Tibial artery (tissue), 4 donors: ENCODE results near the gene ROCK2.
"Not testable (repeated sequence)": the region's sequence is repeated elsewhere in the genome, so short reads cannot be mapped to it uniquely, and the experiment has no call there.

ENCODE experiments used
- DNase-seq, 2 donors: peaks; one replicate each; pipeline ENCODE4 v3.0.0-alpha.2; 2019
- H3K27ac ChIP-seq, 2 donors: fragments of 200-600 bp; sonication (generic) in 1 of 2; 1 replicate in 1 of 2; 2 replicates in 1 of 2; pipeline ENCODE4 v1.5.1; 2018 to 2019; ENCODE audit warnings: mild to moderate bottlenecking in 1 of 2
- H3K27me3 ChIP-seq, 2 donors: fragments of 200-600 bp; sonication (generic) in 1 of 2; one replicate each; pipeline versions ENCODE4 v1.5.1 to v1.6.0; 2016 to 2019
- H3K36me3 ChIP-seq, 3 donors: fragments of 200-600 bp; sonication (generic) in 2 of 3; one replicate each; pipeline ENCODE4 v1.5.1; 2016 to 2019; ENCODE audit warnings: mild to moderate bottlenecking in 2 of 3
- H3K4me1 ChIP-seq, 4 donors: fragments of 200-600 bp; sonication (generic) in 2 of 4; 1 replicate in 3 of 4; 2 replicates in 1 of 4; pipeline ENCODE4 v1.5.1; 2016 to 2019
- H3K4me3 ChIP-seq, 2 donors: fragments of 200-600 bp; sonication (generic) in 1 of 2; 1 replicate in 1 of 2; 2 replicates in 1 of 2; pipeline ENCODE4 v1.5.1; 2018 to 2019; ENCODE audit warnings: mild to moderate bottlenecking in 2 of 2
- H3K9me3 ChIP-seq, 3 donors: fragments of 200-600 bp; sonication (generic) in 1 of 3; one replicate each; pipeline ENCODE4 v1.5.1; 2016 to 2019
- intact Hi-C: fragments of 100-400 bp; cut with DNase I; formaldehyde crosslinking; loops from one replicate; pipeline ENCODE4 v1.15.0; 2023; ENCODE audit warnings: low total_unique reads
- TF ChIP-seq, protein P1 (sequence below), 2 experiments: fragments of 200-600 bp in 1 of 2; fragments of 450-650 bp in 1 of 2; IDR thresholded peaks; one replicate each; pipeline ENCODE4 v1.5.1; 2017 to 2019; ENCODE audit warnings: antibody characterized with exemption in 2 of 2, mild to moderate bottlenecking in 1 of 2, moderate library complexity in 1 of 2

The ROCK2 gene

DNA sequence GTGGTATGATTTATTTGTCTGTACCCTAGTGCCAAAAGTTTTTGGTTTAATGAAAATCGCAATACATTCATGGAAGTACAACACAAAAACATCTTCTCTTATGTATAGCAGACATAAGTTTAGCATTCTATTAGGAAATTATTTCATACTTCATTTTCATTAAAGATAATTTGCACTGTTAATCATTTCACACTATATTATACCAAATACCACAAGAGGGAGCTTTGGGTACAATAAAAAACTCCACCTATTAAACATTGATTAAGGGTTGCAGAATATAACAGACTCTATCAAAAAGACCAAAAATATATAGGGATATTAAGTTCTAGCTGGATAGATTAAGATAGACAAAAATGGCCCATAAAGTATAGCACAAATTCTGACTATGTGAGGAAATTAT lies 110.1 kb downstream of the ROCK2 start:
- DNase-seq = no peak
- Histone ChIP-seq H3K27me3 (no peaks in the 10 kb centered on the region), H3K4me1 (peaks cover 0 to 37% (median 0%) of the 10 kb centered on the region in 4 donors), H3K4me3 (no peak overlapping the region), H3K36me3 (no peaks in the 10 kb centered on the region), H3K9me3 (no peaks in the 10 kb centered on the region), H3K27ac (no peak overlapping the region)
- intact Hi-C loops = loop anchor here (5.0 kb wide), 1 partner anchor 178 kb away; no protein-coding TSS in a partner anchor
- TF ChIP-seq, protein P1, sequence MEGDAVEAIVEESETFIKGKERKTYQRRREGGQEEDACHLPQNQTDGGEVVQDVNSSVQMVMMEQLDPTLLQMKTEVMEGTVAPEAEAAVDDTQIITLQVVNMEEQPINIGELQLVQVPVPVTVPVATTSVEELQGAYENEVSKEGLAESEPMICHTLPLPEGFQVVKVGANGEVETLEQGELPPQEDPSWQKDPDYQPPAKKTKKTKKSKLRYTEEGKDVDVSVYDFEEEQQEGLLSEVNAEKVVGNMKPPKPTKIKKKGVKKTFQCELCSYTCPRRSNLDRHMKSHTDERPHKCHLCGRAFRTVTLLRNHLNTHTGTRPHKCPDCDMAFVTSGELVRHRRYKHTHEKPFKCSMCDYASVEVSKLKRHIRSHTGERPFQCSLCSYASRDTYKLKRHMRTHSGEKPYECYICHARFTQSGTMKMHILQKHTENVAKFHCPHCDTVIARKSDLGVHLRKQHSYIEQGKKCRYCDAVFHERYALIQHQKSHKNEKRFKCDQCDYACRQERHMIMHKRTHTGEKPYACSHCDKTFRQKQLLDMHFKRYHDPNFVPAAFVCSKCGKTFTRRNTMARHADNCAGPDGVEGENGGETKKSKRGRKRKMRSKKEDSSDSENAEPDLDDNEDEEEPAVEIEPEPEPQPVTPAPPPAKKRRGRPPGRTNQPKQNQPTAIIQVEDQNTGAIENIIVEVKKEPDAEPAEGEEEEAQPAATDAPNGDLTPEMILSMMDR (IDR thresholded peaks at IDR 0.05) = peak; percentile 52 to 56

DNA sequence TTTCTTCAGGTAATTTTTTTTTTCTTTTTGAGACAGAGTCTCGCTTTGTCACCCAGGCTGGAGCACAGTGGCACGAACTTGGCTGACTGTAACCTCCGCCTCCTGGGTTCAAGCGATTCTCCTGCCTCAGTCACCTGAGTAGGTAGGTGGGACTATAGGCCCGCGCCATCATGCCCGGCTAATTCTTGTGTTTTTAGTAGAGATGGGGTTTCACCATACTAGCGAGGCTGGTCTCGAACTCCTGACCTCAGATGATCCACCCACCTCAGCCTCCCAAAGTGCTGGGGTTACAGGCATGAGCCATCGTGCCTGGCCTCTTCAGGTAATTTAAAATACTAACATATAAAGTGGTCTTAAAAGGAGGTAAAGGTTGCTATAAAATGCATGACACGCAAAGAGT lies 113.2 kb downstream of the ROCK2 start:
- H3K9me3 ChIP-seq, DNase-seq, H3K27me3 ChIP-seq, H3K36me3 ChIP-seq, H3K4me3 ChIP-seq, H3K27ac ChIP-seq: not testable (repeated sequence)
- H3K4me1 ChIP-seq = peaks cover 0 to 55% (median 1%) of the 10 kb centered on the region in 4 donors
- intact Hi-C loops = loop anchor here (5.0 kb wide), 1 partner anchor 181 kb away; no protein-coding TSS in a partner anchor

DNA sequence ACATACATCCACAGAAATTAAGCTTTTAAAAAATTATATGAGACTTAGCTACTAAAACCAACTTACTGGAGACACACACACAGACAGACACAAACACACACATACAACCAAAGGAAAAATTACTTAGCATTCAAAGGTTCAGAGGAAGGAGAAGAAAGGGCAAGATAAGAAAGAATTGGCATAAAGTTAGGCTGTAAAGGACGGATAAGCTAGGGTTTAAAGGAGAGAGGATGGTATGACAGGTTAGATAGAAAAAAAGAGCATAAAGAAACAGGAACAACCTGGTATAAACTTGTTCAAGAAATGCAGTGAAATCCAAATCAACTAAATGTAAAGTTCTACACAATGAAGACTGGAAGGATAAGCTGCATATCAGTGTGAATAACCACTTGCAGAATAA lies 115.7 kb downstream of the ROCK2 start:
- Histone ChIP-seq H3K4me1 (peaks cover 0 to 35% (median 2%) of the 10 kb centered on the region in 4 donors), H3K9me3 (no peaks in the 10 kb centered on the region)

DNA sequence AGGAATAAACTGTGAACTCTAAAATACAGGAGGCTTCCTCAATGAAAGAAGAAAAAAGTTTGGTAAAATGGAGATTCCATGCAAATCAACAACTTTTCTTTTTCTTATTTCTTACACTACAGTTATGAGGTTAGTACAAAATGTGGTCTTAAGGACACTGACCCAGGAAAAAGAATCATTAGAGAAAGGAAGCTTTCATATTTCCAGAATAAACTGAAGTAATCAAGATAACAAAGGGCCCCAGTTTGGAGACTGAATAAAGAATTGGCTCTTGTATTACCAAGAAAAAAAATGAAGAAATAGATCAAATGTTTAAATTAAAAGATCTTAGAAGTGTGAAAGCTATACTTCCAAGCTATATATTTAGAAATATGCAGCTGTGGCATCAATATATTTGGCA lies 116.8 kb downstream of the ROCK2 start:
- intact Hi-C loops = no loop called here
- no peaks in the 10 kb centered on the region for H3K27me3 ChIP-seq
- H3K4me1 ChIP-seq = peaks cover 0 to 33% (median 2%) of the 10 kb centered on the region in 4 donors
- TF ChIP-seq, protein P1 (IDR thresholded peaks at IDR 0.05) = no peak
- H3K9me3 ChIP-seq = no peaks in the 10 kb centered on the region
- H3K36me3 ChIP-seq = peaks cover 0 to 15% (median 4%) of the 10 kb centered on the region in 3 donors
- DNase-seq = no peak
- H3K27ac ChIP-seq = no peak overlapping the region
- no peak overlapping the region for H3K4me3 ChIP-seq

More for the DNA sequence above, 115.7 kb downstream of the ROCK2 start:
- H3K4me3 ChIP-seq = no peak overlapping the region
- no peak overlapping the region for H3K27ac ChIP-seq
- no peak for DNase-seq
- TF ChIP-seq, protein P1 (IDR thresholded peaks at IDR 0.05) = no peak
- H3K27me3 ChIP-seq = no peaks in the 10 kb centered on the region
- H3K36me3 ChIP-seq = peaks cover 0 to 10% (median 0%) of the 10 kb centered on the region in 3 donors
- intact Hi-C loops = no loop called here

DNA sequence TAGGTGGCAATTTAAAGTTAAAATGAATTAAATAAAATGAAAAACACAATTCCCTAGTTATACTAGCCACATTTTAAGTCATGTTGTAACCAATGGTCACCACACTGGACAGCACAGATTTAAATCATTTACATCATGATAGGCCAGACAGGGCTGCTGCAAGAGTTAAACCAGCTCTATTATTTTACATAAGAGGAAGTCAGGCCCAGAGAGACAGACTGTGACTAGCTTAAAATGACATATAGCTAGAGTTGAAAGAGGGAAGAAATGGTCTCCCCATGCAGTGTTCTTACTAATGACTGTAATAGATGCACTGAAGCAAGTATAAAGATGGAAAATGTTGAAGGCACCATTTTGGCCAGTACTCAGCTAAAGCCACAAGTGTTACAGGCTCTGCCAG lies 119.5 kb downstream of the ROCK2 start:
- Histone ChIP-seq H3K4me3 (no peak overlapping the region), H3K27me3 (no peaks in the 10 kb centered on the region), H3K36me3 (peaks cover 10 to 28% (median 14%) of the 10 kb centered on the region in 3 donors), H3K27ac (no peak overlapping the region), H3K4me1 (peaks cover 0 to 26% (median 2%) of the 10 kb centered on the region in 4 donors), H3K9me3 (no peaks in the 10 kb centered on the region)
- intact Hi-C loops = no loop called here
- TF ChIP-seq, protein P1 (IDR thresholded peaks at IDR 0.05) = no peak
- DNase-seq = no peak

DNA sequence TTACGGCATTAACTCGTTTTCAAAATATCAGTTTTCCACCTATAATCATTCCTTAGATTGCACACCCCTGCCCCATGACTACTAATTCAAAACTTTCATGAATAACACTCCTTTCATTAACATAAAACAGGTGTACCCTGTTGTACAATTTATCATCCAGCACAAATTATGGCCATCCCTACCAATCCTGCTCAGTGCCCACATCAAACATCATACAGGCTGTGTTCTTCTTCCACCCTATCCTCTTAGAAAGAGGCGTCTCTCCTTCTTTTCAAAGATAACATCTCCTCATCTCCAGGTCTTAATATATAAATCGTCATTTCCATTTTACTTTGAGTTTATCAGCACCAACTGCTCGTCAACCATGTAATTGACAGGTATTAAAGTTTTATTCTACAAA lies 121.6 kb downstream of the ROCK2 start:
- H3K9me3 ChIP-seq = no peaks in the 10 kb centered on the region
- intact Hi-C loops = no loop called here

More for the DNA sequence above, 121.6 kb downstream of the ROCK2 start:
- TF ChIP-seq, protein P1 (IDR thresholded peaks at IDR 0.05) = no peak
- H3K27ac ChIP-seq = no peak overlapping the region
- no peaks in the 10 kb centered on the region for H3K27me3 ChIP-seq
- H3K4me1 ChIP-seq = peaks cover 0 to 7% (median 1%) of the 10 kb centered on the region in 4 donors
- H3K4me3 ChIP-seq = no peak overlapping the region
- peaks cover 16 to 36% (median 24%) of the 10 kb centered on the region in 3 donors for H3K36me3 ChIP-seq
- DNase-seq = no peak
